HL-60 (cell line): ENCODE measurements around the gene SLC27A6.
"Not testable (repeated sequence)": the region's sequence is repeated elsewhere in the genome, so short reads cannot be mapped to it uniquely, and the experiment has no call there.

Experiments
- GABPA ChIP-seq: IDR thresholded peaks from 2 replicates; pipeline ENCODE4 v1.6.1; 2012; ENCODE audit warnings: low read depth
- POLR2AphosphoS5 ChIP-seq: IDR thresholded peaks from 2 replicates; pipeline ENCODE4 v1.6.1; 2012; ENCODE audit warnings: low read depth
- TF ChIP-seq, protein P1 (sequence below): IDR thresholded peaks from one replicate; pipeline ENCODE4 v1.5.1; 2011; ENCODE audit warnings: low read length, control low read depth, inconsistent platforms; ENCODE audit not compliant: insufficient read depth

DNA sequence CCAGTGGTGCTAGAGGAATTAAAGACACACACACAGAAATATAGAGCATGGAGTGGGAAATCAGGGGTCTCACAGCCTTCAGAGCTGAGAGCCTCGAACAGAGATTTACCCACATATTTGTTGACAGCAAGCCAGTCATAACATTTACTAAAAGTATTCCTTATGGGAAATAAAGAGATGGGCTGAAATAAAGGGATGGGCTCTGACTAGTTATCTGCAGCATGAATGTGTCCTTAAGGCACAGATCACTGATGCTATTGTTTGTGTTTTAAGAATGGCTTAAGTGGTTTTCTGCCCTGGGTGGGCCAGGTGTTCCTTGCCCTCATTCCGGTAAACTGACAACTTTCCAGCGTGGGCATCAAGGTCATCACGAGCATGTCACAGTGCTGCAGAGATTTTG is 33.1 kb upstream of the SLC27A6 start:
- TF ChIP-seq, protein P1, sequence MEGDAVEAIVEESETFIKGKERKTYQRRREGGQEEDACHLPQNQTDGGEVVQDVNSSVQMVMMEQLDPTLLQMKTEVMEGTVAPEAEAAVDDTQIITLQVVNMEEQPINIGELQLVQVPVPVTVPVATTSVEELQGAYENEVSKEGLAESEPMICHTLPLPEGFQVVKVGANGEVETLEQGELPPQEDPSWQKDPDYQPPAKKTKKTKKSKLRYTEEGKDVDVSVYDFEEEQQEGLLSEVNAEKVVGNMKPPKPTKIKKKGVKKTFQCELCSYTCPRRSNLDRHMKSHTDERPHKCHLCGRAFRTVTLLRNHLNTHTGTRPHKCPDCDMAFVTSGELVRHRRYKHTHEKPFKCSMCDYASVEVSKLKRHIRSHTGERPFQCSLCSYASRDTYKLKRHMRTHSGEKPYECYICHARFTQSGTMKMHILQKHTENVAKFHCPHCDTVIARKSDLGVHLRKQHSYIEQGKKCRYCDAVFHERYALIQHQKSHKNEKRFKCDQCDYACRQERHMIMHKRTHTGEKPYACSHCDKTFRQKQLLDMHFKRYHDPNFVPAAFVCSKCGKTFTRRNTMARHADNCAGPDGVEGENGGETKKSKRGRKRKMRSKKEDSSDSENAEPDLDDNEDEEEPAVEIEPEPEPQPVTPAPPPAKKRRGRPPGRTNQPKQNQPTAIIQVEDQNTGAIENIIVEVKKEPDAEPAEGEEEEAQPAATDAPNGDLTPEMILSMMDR = not testable (repeated sequence)
- not testable (repeated sequence) for TF ChIP-seq GABPA, POLR2AphosphoS5
